ENCODE measurements around the gene MYH13.

The MYH13 gene

GRCh38 chr17:10251212-10251948 lies 121.4 kb downstream of the MYH13 start:
- no peak for DNase-seq (ENCODE audit: low read depth in 2 of 2)
